ENCODE results near the gene OR51V1.
"Not testable (repeated sequence)": the region's sequence is repeated elsewhere in the genome, so short reads cannot be mapped to it uniquely, and the experiment has no call there.

- not testable (repeated sequence) for TF ChIP-seq EZH2 (IDR thresholded peaks at IDR 0.05; ENCODE audit: low read depth)
- TF ChIP-seq, protein P1, sequence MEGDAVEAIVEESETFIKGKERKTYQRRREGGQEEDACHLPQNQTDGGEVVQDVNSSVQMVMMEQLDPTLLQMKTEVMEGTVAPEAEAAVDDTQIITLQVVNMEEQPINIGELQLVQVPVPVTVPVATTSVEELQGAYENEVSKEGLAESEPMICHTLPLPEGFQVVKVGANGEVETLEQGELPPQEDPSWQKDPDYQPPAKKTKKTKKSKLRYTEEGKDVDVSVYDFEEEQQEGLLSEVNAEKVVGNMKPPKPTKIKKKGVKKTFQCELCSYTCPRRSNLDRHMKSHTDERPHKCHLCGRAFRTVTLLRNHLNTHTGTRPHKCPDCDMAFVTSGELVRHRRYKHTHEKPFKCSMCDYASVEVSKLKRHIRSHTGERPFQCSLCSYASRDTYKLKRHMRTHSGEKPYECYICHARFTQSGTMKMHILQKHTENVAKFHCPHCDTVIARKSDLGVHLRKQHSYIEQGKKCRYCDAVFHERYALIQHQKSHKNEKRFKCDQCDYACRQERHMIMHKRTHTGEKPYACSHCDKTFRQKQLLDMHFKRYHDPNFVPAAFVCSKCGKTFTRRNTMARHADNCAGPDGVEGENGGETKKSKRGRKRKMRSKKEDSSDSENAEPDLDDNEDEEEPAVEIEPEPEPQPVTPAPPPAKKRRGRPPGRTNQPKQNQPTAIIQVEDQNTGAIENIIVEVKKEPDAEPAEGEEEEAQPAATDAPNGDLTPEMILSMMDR (conservative IDR thresholded peaks at IDR 0.05), result not testable (repeated sequence)
Measured at GRCh38 chr11:5248498-5248897, 48.0 kb upstream of the OR51V1 start.

All from PC-9 (cell line).